Measurements from ENCODE around the gene LYZL4. TPM values are rescaled to one million over a fixed set of nuclear protein-coding genes. Genes with fewer than 3 reads are reported as not detected.

Gene LYZL4
- total and polyA plus RNA-seq, 7 donors, result not detected

GRCh38 chr3:42434777-42435380 is 24.5 kb upstream of the LYZL4 start:
- no peak for DNase-seq
- Histone ChIP-seq H3K4me1 (no peaks in the 10 kb centered on the region), H3K9me3 (peaks cover 0 to 8% (median 5%) of the 10 kb centered on the region in 4 donors), H3K36me3 (no peaks in the 10 kb centered on the region), H3K27ac (no peak overlapping the region), H3K4me3 (no peak overlapping the region), H3K27me3 (no peaks in the 10 kb centered on the region)
- 73 to 78% methylated on average over 5 of the region's 5 CpGs for WGBS, 2 donors
- intact Hi-C loops (cut with DNase I), result no loop called here
- TF ChIP-seq CTCF (IDR thresholded peaks at IDR 0.05), result no peak
- TF ChIP-seq POLR2AphosphoS5 (IDR thresholded peaks at IDR 0.05), result no peak
- no peak for TF ChIP-seq POLR2A (IDR thresholded peaks at IDR 0.05)

- Histone ChIP-seq H3K9me3 (peaks cover 0 to 8% (median 5%) of the 10 kb centered on the region in 4 donors), H3K36me3 (no peaks in the 10 kb centered on the region), H3K4me3 (no peak overlapping the region), H3K4me1 (no peaks in the 10 kb centered on the region), H3K27ac (no peak overlapping the region), H3K27me3 (no peaks in the 10 kb centered on the region)
- TF ChIP-seq POLR2AphosphoS5 (IDR thresholded peaks at IDR 0.05) (no peak), EP300 (IDR thresholded peaks at IDR 0.05) (no peak), CTCF (IDR thresholded peaks at IDR 0.05) (no peak), POLR2A (IDR thresholded peaks at IDR 0.05) (no peak)
- WGBS, 2 donors, result 93% methylated on average over 2 of the region's 2 CpGs
- intact Hi-C loops (cut with DNase I), result no loop called here
- DNase-seq, result no peak
These were observed 22.1 kb upstream of the LYZL4 start for GRCh38 chr3:42432485-42432884.

GRCh38 chr3:42430781-42431532 is 20.5 kb upstream of the LYZL4 start:
- TF ChIP-seq POLR2A (IDR thresholded peaks at IDR 0.05) (no peak), POLR2AphosphoS5 (IDR thresholded peaks at IDR 0.05) (no peak), CTCF (IDR thresholded peaks at IDR 0.05) (no peak), EP300 (IDR thresholded peaks at IDR 0.05) (no peak)
- intact Hi-C loops (cut with DNase I), result no loop called here
- no peak overlapping the region for H3K27ac ChIP-seq
- H3K27me3 ChIP-seq, result no peaks in the 10 kb centered on the region
- no peak for DNase-seq
- WGBS, 2 donors, result 73 to 77% methylated on average over 7 of the region's 7 CpGs
- no peaks in the 10 kb centered on the region for H3K36me3 ChIP-seq
- H3K4me1 ChIP-seq, result no peaks in the 10 kb centered on the region
- no peak overlapping the region for H3K4me3 ChIP-seq
- H3K9me3 ChIP-seq, result peaks cover 0 to 8% (median 5%) of the 10 kb centered on the region in 4 donors

GRCh38 chr3:42428830-42429229 is 18.4 kb upstream of the LYZL4 start:
- DNase-seq, result no peak
- Histone ChIP-seq H3K4me1 (no peaks in the 10 kb centered on the region), H3K27me3 (no peaks in the 10 kb centered on the region), H3K4me3 (no peak overlapping the region), H3K27ac (no peak overlapping the region), H3K36me3 (no peaks in the 10 kb centered on the region), H3K9me3 (peaks cover 0 to 8% (median 5%) of the 10 kb centered on the region in 4 donors)
- intact Hi-C loops (cut with DNase I), result no loop called here
- WGBS, 2 donors, result 46 to 55% methylated on average over 2 of the region's 2 CpGs
- TF ChIP-seq CTCF (IDR thresholded peaks at IDR 0.05) (no peak), POLR2A (IDR thresholded peaks at IDR 0.05) (no peak), EP300 (IDR thresholded peaks at IDR 0.05) (no peak), POLR2AphosphoS5 (IDR thresholded peaks at IDR 0.05) (no peak)
